Measurements from ENCODE around the gene SDCBP2.

- TF ChIP-seq TARDBP (IDR thresholded peaks at IDR 0.05; ENCODE audit: borderline replicate concordance) (no peak), CTCF (IDR thresholded peaks at IDR 0.05 in 2 of 3, conservative IDR thresholded peaks at IDR 0.05 in 1 of 3; ENCODE audit: control insufficient read depth in 2 of 3, extremely low read depth in 1 of 3, insufficient read depth in 1 of 3, low read depth in 3 of 3, low read length in 3 of 3) (no peak)
Measured at GRCh38 chr20:1377341-1377871, 48.5 kb upstream of the SDCBP2 start.

All from GM12878 (cell line).